GM12874 (cell line): ENCODE data around the gene MPHOSPH9.

Source experiments
- CTCF ChIP-seq: IDR thresholded peaks from 2 replicates; pipeline ENCODE4 v1.5.1; 2011; ENCODE audit warnings: low read depth, mild to moderate bottlenecking, control low read depth, low read length, moderate library complexity; ENCODE audit not compliant: insufficient read depth

MPHOSPH9 gene

GRCh38 chr12:123150744-123151456 lies 82.0 kb downstream of the MPHOSPH9 start, which contains the start of gene PITPNM2:
Gene PITPNM2 (minus strand): TSS chr12:123151090. CDS start chr12:123034590, 116,500 bp downstream.
- TF ChIP-seq CTCF = no peak

- no peak for TF ChIP-seq CTCF
These were observed 82.6 kb downstream of the MPHOSPH9 start for GRCh38 chr12:123150275-123150743.

GRCh38 chr12:123149501-123150274 lies 83.3 kb downstream of the MPHOSPH9 start:
- TF ChIP-seq CTCF = no peak

DNA sequence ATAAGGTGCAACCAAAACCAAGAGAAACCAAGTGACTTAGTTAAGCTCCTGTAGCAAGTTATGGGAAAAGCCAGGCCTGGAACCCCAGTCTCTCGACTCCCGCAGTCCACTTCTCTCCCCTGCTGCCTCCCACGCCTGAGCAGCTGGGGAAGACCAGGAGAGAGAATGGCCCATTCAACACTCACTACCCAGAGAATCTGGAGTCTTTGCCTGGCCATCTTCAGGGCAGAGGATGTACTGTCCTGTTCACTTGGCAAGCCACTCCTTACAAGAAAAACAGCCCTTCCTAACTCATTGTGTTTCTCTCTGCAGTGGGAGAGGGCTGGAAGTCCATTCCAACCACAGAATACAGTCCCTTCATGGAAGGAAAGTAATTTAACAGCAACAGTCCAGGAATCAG lies 83.9 kb downstream of the MPHOSPH9 start:
- no peak for TF ChIP-seq CTCF

GRCh38 chr12:123148655-123149054 lies 84.3 kb downstream of the MPHOSPH9 start:
- TF ChIP-seq CTCF = no peak

DNA sequence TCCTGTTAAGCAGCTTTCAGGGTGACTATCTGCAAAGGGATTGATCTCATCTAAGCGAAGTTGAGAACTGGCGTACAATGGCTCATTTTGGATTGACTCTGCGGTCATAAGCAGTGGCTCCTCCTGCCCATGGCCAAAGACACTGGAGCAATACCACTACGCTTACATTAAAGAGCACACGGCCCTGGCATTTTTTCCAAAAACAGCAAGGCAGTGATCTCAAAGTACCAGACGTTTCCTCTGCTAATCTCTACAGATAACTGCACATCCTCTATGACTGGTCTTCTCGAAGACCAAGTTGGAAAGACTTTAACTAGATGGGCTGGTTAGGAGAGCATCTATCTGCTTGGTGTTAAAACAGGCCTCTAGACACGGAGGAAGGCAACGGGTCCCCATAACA lies 84.7 kb downstream of the MPHOSPH9 start:
- no peak for TF ChIP-seq CTCF

DNA sequence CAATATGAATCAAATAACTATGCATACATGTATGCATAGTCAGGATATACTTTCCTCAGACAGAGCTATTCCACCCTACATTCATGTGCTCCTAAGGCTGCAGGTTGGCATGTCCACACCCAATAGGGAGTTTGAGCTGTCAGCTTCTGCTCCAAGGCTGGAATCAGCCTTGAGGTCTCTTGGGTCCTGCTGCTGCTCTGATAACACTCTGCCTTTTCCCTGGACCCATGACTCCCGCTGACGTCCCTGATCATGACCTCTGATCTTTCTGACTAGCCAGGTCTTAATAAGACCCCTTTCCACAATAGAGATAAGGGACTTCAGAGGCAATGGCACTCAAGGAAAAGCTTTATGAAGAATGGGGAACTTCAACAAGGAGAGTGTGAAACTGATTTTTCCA lies 87.7 kb downstream of the MPHOSPH9 start:
- TF ChIP-seq CTCF = no peak
